Omental fat pad (tissue), 4 donors: ENCODE measurements around the gene SARS2. TPM values are rescaled to one million over a fixed set of nuclear protein-coding genes. Genes with fewer than 3 reads are reported as not detected.

ENCODE experiments used
- ATAC-seq: fragments of 150-250 bp; one replicate; pipeline ENCODE4 v1.9.1; 2016; ENCODE audit warnings: mild to moderate bottlenecking, moderate library complexity; ENCODE audit not compliant: low FRiP score
- DNase-seq: peaks from one replicate; pipeline ENCODE4 v3.0.0-alpha.2; 2019; ENCODE audit warnings: low spot score
- CTCF ChIP-seq, 3 donors: fragments of 450-650 bp; IDR thresholded peaks; one replicate each; pipeline ENCODE4 v1.5.1; 2016 to 2017; ENCODE audit warnings: antibody characterized with exemption in 3 of 3, mild to moderate bottlenecking in 3 of 3, moderate library complexity in 2 of 3
- total RNA-seq, 4 donors: library from RNA; depleted of rRNA; stranded (reverse); fragments of >200 nt; gene quantifications; one replicate each; pipeline ENCODE4 v1.1.0, GENCODE V29; 2016

Gene SARS2
- 10 to 100 TPM in 3 of 4 donors, 1 to 10 TPM in 1; 9.7 to 14.8 (median 11.8) TPM for total RNA-seq

GRCh38 chr19:38929929-38930775, at the start of gene SARS2:
TSS of gene SARS2 (minus strand) at chr19:38930763. CDS start at chr19:38930736, 27 bp downstream.
- peak in 2 of 3 donors; percentile 87 to 95 for TF ChIP-seq CTCF (IDR thresholded peaks at IDR 0.05)
- ATAC-seq: peak; percentile 96

GRCh38 chr19:38979812-38980211, 49.2 kb upstream of the SARS2 start:
- no peak for TF ChIP-seq CTCF (IDR thresholded peaks at IDR 0.05)
- DNase-seq: no peak
- no peak for ATAC-seq

More at GRCh38 chr19:38929929-38930775, at the start of gene SARS2:
- DNase-seq: peak; percentile 68

GRCh38 chr19:38978326-38978689, 47.7 kb upstream of the SARS2 start:
- no peak for TF ChIP-seq CTCF (IDR thresholded peaks at IDR 0.05)
- no peak for DNase-seq
- no peak for ATAC-seq

GRCh38 chr19:38977445-38978325, 47.1 kb upstream of the SARS2 start:
- no peak for ATAC-seq
- TF ChIP-seq CTCF (IDR thresholded peaks at IDR 0.05): no peak

GRCh38 chr19:38975861-38976271, 45.3 kb upstream of the SARS2 start:
- DNase-seq: no peak
- no peak for TF ChIP-seq CTCF (IDR thresholded peaks at IDR 0.05)
- ATAC-seq: peak; percentile 52

More at GRCh38 chr19:38977445-38978325, 47.1 kb upstream of the SARS2 start:
- DNase-seq: no peak

GRCh38 chr19:38975214-38975860, 44.8 kb upstream of the SARS2 start, which contains the start of gene FBXO17:
TSS of gene FBXO17 (minus strand) at chr19:38975742. CDS start at chr19:38950319, 25,423 bp downstream.
- ATAC-seq: peak; percentile 79
- TF ChIP-seq CTCF (IDR thresholded peaks at IDR 0.05): no peak

More at GRCh38 chr19:38975214-38975860, 44.8 kb upstream of the SARS2 start, which contains the start of gene FBXO17:
- DNase-seq: no peak
